GM18505 (cell line): Measurements from ENCODE around the gene CKM.

Experiments used
- ATAC-seq: cut with Tn5 transposase; IDR thresholded peaks from one replicate; pipeline ENCODE4 v1.9.1; 2021; ENCODE audit not compliant: unreplicated experiment
- POLR2A ChIP-seq: IDR thresholded peaks from 4 replicates; pipeline ENCODE4 v1.6.1; 2011; ENCODE audit warnings: borderline replicate concordance; ENCODE audit not compliant: insufficient read depth, insufficient read length; ENCODE audit errors: extremely low read depth

The CKM gene

DNA sequence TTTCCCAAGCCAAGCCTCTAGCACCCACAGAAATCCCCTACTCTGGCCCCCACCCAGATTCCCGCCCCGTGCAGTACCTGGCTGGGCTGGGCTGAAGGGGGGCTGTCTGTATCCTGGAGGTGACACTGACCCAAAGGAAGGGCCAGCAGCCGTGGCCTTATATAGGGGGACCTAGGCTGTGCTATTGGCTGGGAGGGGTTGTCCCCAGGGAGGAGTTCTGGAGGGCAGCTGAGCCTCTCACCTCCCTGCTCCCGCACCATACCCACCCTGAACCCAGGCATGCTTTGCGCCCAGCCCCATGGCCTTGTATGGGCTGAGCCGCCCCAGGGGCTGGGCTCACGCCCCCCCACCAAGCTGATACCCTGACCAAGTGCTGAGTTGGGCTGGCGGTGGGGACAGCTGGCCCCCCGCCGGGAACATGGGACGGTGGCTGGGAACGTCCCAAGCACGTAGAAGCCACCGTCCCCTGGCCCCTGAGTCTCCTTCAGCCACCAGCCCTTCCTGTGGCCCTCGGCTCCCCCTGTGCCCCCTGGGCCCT lies at the start of gene CKM:
Gene CKM, minus strand, starts transcription at position 132 of the 538 bp plus-strand sequence. CDS start 3,162 bp downstream, outside the sequence.
- TF ChIP-seq POLR2A: no peak
- ATAC-seq: no peak

DNA sequence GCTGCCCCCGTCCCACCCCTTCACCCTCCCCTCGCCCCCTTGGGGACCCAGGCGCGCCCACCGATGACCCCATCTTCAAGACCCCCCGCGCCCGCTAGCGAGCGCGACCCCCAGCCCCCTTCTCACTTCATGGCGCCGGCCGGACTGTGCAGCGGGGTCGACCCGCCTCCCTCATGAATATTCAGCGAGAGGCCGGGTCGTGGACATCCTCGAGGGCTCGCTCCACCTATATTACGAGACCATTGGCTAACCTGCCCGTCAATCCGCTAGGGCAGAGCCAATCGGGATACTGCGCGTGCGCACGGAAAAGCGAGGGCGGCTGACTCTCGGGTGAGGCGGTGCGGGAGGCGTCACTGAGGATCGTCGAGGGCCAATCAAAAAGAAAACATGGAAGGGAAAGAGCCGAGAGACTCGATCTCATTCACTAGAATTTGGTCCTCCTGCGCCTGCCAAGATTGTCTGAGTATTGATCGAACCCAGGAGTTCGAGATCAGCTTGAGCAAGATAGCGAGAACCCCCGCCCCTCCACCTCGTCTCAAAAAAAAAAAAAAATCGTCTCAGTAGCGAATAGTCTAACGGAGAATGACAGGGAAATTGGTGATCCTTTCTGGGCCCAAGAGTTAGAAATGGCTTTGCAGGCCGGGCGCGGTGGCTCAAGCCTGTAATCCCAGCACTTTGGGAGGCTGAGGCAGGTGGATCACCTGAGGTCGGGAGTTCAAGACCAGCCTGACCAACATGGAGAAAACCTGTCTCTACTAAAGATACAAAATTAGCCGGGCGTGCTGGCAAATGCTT lies 47.9 kb upstream of the CKM start, which contains the start of gene ERCC2:
Gene ERCC2, minus strand, starts transcription at position 164 of the 795 bp plus-strand sequence. Its CDS starts 33 bp downstream, at position 131.
- peak; percentile 66 for TF ChIP-seq POLR2A
- peak; percentile 92 for ATAC-seq

DNA sequence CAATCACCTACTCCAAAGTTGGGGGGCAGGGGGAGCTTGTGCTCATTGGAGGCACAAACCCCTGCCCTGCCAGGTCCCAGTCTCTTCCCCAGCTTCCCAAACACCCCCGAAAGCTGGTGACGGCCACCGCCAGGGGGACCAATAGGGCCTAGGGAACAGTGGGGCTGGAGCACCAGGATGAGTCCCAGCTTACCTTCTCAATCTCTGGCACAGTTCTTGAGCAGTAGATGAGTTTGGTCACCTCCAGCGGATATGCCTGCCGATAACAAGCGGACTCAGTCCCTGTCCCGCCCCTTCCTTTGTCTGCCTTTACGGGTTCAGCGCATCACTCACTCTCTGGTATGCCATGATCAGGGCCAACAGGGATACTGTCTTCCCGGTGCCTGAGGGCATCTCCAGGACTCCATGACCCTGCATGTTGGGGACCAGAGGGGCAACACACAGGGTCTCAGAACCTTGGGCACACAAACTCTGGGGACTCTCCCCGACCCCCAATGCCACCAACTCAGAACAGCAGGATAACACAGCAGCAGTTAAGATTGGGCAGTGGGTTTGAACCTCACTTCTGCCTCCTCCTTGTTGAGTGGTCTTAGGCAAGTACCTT lies 46.2 kb upstream of the CKM start:
- ATAC-seq: no peak
- TF ChIP-seq POLR2A: no peak

GRCh38 chr19:45368127-45368526 lies 45.5 kb upstream of the CKM start:
- TF ChIP-seq POLR2A: no peak
- ATAC-seq: no peak

- no peak for ATAC-seq
- TF ChIP-seq POLR2A: no peak
Observed at GRCh38 chr19:45364696-45365095, 42.0 kb upstream of the CKM start.

- no peak for ATAC-seq
Observed at GRCh38 chr19:45363861-45364459, 41.3 kb upstream of the CKM start.

DNA sequence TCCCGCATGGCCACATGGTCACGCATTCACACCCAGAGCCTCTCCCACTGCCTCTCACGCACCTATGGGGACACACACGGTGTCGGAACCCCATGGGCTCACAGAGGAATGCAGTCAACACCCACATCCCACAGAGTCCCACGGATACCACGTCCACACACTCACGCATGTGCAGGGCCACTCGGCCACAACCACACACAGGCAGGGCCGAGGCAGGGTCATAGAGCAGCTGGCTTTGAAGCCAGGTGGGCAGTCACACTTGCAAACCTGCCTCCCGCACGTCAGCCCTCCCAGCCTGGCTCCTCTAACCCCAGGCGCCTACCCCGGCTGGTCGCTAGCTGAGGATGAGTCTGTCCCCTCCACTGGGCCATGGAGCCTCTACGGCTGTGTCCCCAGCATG lies 39.6 kb upstream of the CKM start:
- no peak for ATAC-seq
- no peak for TF ChIP-seq POLR2A

More at GRCh38 chr19:45363861-45364459, 41.3 kb upstream of the CKM start:
- no peak for TF ChIP-seq POLR2A

- ATAC-seq: no peak
- no peak for TF ChIP-seq POLR2A
Observed at GRCh38 chr19:45361608-45362007, 38.9 kb upstream of the CKM start.

DNA sequence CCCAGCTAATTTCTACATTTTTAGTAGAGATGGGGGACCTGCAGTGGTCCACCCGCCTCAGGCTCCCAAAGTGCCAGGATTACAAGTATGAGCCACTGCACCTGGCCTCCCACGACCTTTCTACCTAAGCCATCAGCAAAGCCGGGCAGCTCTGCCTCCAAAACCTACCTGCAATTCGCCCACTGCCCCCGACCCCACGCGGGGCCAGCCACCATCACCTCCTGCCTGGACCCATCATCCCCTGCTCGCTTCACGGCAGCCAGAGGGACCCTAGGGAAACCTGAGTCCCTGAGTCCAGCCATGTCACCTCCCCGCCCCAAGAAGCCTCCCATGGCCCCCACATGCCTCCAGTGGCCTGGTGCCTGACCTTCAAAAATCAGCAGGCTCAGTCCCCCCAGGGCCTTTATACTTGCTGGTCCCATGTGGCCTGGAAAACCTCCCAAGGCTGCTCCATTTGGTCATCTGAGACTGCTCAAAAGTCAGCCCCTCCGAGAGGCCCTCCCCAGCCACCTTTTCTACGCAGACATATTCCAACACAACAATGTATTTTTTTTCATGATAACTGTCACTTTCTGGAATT lies 35.6 kb upstream of the CKM start:
- TF ChIP-seq POLR2A: no peak
- ATAC-seq: no peak

DNA sequence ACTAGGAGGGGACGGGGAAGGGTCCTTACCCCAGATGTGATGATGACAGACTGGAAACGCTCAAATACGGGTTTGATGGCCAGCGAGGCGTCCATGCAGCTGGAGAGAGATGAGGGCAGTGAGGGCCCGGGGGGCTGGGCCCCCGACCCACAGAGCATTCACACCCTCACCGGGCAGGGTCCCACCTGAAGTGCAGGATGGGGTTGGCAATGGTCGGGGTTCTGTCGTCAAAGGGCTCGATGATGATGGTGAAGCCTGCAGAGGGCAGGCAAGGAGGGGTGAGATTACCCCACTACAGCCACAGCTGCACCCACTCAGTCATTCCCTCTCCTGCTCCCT lies 34.7 kb upstream of the CKM start:
- ATAC-seq: no peak
- TF ChIP-seq POLR2A: no peak

DNA sequence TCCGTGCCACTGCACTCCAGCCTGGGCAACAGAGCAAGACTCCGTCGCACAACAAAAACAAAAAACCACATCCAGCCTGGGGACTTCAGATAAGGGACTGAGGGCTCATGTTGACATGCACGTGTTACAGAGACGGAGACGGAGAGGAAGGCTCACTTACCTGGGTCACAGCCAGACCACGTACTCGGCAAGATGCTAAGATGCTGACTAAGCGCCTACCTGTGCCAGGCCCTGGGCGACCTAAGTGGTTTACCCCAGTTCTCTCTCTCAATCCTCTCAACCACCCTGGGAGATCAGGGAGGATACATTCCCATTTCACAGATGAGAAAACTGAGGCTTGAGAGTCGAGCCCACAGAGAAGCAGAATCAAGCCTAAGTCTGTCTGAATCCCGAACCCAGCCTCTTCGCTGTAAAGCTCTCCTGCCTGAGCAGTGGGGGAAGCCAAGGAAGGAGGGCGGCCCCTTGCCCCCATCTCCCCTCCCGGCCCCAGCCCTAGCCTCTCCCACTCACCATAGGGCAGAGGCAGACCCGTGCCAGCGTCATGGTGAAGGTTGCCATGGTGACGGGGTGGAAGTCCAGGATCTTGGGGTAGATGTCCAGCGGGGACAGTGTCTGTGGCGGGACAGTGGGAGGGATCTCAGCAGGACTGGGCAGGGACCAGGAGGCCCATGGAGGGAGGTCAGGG lies 34.2 kb upstream of the CKM start:
- no peak for TF ChIP-seq POLR2A
- no peak for ATAC-seq

DNA sequence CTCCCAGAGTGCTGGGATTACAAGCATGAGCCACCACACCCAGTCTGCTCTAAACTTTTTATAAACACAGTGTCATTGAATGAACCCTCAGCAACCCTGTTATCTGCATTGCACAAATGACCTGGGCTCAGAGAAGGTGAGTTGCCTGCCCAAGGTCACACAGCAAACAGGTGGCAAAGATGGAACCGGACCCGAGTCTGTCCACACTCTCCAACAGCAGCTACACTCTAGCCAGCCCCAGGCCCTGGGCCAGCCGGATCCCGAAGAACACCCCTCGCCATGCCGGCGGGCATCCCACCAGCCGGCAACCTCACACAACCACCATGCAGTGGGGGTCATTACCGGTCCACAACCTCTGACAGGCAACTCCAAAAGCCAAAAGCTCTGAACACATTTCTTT lies 33.2 kb upstream of the CKM start:
- ATAC-seq: no peak
- no peak for TF ChIP-seq POLR2A

- no peak for ATAC-seq
- TF ChIP-seq POLR2A: no peak
Observed at GRCh38 chr19:45355402-45355801, 32.7 kb upstream of the CKM start.
